Pancreas (tissue), 10 donors: ENCODE data around the gene SLC6A20. TPM values are rescaled to one million over a fixed set of nuclear protein-coding genes. Genes with fewer than 3 reads are reported as not detected.

ENCODE experiments used
- ATAC-seq, 4 donors: fragments of 200-7000 bp; cut with Tn5 transposase; one replicate each; pipeline versions ENCODE4 v1.8.0 to v1.9.1; 2020; ENCODE audit warnings: mild to moderate bottlenecking in 4 of 4, moderate library complexity in 4 of 4
- DNase-seq, 6 donors: peaks; one replicate each; pipeline ENCODE4 v3.0.0-alpha.2; 2020
- FAIRE-seq: peaks from 2 replicates; lab custom pipeline; 2012; peaks lifted over from hg19 to GRCh38; lab: Jason Lieb, UNC
- H3K27ac ChIP-seq, 4 donors: fragments of 200-600 bp; sonication (generic); 1 replicate in 3 of 4; 2 replicates in 1 of 4; pipeline versions ENCODE4 v1.5.0 to v1.8.0; 2020
- H3K27me3 ChIP-seq, 4 donors: fragments of 200-600 bp; one replicate each; pipeline ENCODE4 v1.8.0; 2021
- H3K36me3 ChIP-seq, 3 donors: fragments of 200-600 bp; sonication (generic) in 1 of 3; one replicate each; pipeline versions ENCODE4 v1.5.0 to v1.8.0; 2020 to 2021
- H3K4me1 ChIP-seq, 3 donors: fragments of 200-600 bp; one replicate each; pipeline ENCODE4 v1.8.0; 2021
- H3K4me3 ChIP-seq, 4 donors: fragments of 200-600 bp; sonication (generic) in 2 of 4; one replicate each; pipeline versions ENCODE4 v1.5.0 to v1.8.0; 2020 to 2021
- H3K9me3 ChIP-seq, 4 donors: fragments of 200-600 bp; one replicate each; pipeline ENCODE4 v1.8.0; 2021
- CTCF ChIP-seq, 4 donors: fragments of 200-600 bp; sonication (generic) in 3 of 4; IDR thresholded peaks; one replicate each; pipeline versions ENCODE4 v1.5.0 to v1.8.0; 2021; ENCODE audit warnings: antibody characterized with exemption in 4 of 4
- whole genome bisulfite sequencing, 2 donors: extraction: QIAGEN DNeasy Blood & Tissue Kit; methylation state at CpG; one replicate each; pipeline ENCODE4 v1.1.7; 2013; 5-methylcytosine and 5-hydroxymethylcytosine counted together
- intact Hi-C, 3 donors: fragments of 100-400 bp; cut with DNase I; formaldehyde crosslinking; loops; one replicate each; pipeline versions ENCODE4 v1.11.1 to v1.14.2; 2022
- polyA plus RNA-seq, 2 donors: library from polyadenylated mRNA; stranded (reverse); fragments of 200-250 nt; gene quantifications; one replicate each; pipeline ENCODE4 v1.2.3, GENCODE V29; 2013
- total RNA-seq, 6 donors: library from RNA; stranded (reverse); fragmentation: NEBNext Ultra II Directional in 4 of 6; extraction: Animal tissue kit (Norgen Biotek cat#: 25700) in 4 of 6; gene quantifications; one replicate each; pipeline versions ENCODE4 v1.2.1 to v1.2.4, GENCODE V29; 2021 to 2023
- donor health status: healthy with polysubstance abuse.
- donor health status: DM: no; HTN: no; CAD: no; lungs with moderate emphysema.
- donor health status: DM: no; HTN: no; CAD: no.
- donor health status: control.
- donor health status: control.
- donor health status: Bipolar disorder and iron deficiency.
- donor health status: DM: yes; HTN: yes; CAD: no.
- donor health status: DM: no; HTN: no; CAD: no.
- donor health status: DM: no; HTN: no; CAD: no.
- donor health status: DM: yes; HTN: yes; CAD: no.

SLC6A20 gene
- total and polyA plus RNA-seq, 8 donors = 3.1 to 11.3 (median 5.7) TPM

GRCh38 chr3:45841420-45841756, 45.1 kb upstream of the SLC6A20 start:
- no peaks in the 10 kb centered on the region for H3K36me3 ChIP-seq
- no peaks in the 10 kb centered on the region for H3K9me3 ChIP-seq
- peak in 1 of 6 donors; percentile 25 for DNase-seq
- H3K4me3 ChIP-seq = peak overlapping the region; percentile 78 to 98 (median 95)
- H3K27ac ChIP-seq = peak overlapping the region; percentile 43 to 62 (median 56)
- no peak for TF ChIP-seq CTCF (IDR thresholded peaks at IDR 0.05)
- intact Hi-C loops = no loop called here
- 0 to 1% methylated on average over 15 of the region's 15 CpGs for WGBS, 2 donors
- H3K27me3 ChIP-seq = no peaks in the 10 kb centered on the region
- no peak for FAIRE-seq
- H3K4me1 ChIP-seq = peaks cover 0 to 7% (median 0%) of the 10 kb centered on the region in 3 donors
- peak; percentile 33 to 67 (median 56) for ATAC-seq

- Histone ChIP-seq H3K9me3 (no peaks in the 10 kb centered on the region), H3K36me3 (peaks cover 0 to 21% (median 12%) of the 10 kb centered on the region in 3 donors), H3K27me3 (no peaks in the 10 kb centered on the region), H3K4me3 (no peak overlapping the region), H3K27ac (no peak overlapping the region), H3K4me1 (peaks cover 0 to 7% (median 0%) of the 10 kb centered on the region in 3 donors)
- FAIRE-seq (no peak), DNase-seq (no peak), ATAC-seq (no peak)
- WGBS, 2 donors = 96 to 97% methylated on average over 1 of the region's 1 CpG
- no peak for TF ChIP-seq CTCF (IDR thresholded peaks at IDR 0.05)
- intact Hi-C loops = no loop called here
Observed at GRCh38 chr3:45838466-45838865, 42.1 kb upstream of the SLC6A20 start.

GRCh38 chr3:45832699-45833098, 36.4 kb upstream of the SLC6A20 start:
- intact Hi-C loops = no loop called here

GRCh38 chr3:45830121-45830520, 33.8 kb upstream of the SLC6A20 start:
- intact Hi-C loops = no loop called here
- 84 to 94% methylated on average over 5 of the region's 5 CpGs for WGBS, 2 donors
- Histone ChIP-seq H3K36me3 (peaks cover 0 to 59% (median 20%) of the 10 kb centered on the region in 3 donors), H3K4me3 (no peak overlapping the region), H3K27me3 (no peaks in the 10 kb centered on the region), H3K27ac (no peak overlapping the region), H3K9me3 (no peaks in the 10 kb centered on the region), H3K4me1 (no peaks in the 10 kb centered on the region)
- FAIRE-seq (no peak), ATAC-seq (no peak), DNase-seq (no peak)
- no peak for TF ChIP-seq CTCF (IDR thresholded peaks at IDR 0.05)

More at GRCh38 chr3:45832699-45833098, 36.4 kb upstream of the SLC6A20 start:
- peaks cover 0 to 48% (median 20%) of the 10 kb centered on the region in 3 donors for H3K36me3 ChIP-seq
- H3K27me3 ChIP-seq = no peaks in the 10 kb centered on the region
- H3K4me1 ChIP-seq = no peaks in the 10 kb centered on the region
- no peak overlapping the region for H3K27ac ChIP-seq
- ATAC-seq (peak in 2 of 4 donors; percentile 32 to 44), DNase-seq (no peak), FAIRE-seq (no peak)
- H3K4me3 ChIP-seq = no peak overlapping the region
- no peaks in the 10 kb centered on the region for H3K9me3 ChIP-seq
- whole genome bisulfite sequencing, 2 donors = 90 to 91% methylated on average over 5 of the region's 5 CpGs
- TF ChIP-seq CTCF (IDR thresholded peaks at IDR 0.05) = no peak

GRCh38 chr3:45826908-45827307, 30.6 kb upstream of the SLC6A20 start:
- WGBS, 2 donors = 87 to 92% methylated on average over 3 of the region's 3 CpGs
- no peak for DNase-seq

More at GRCh38 chr3:45826908-45827307, 30.6 kb upstream of the SLC6A20 start:
- Histone ChIP-seq H3K27ac (no peak overlapping the region), H3K36me3 (peaks cover 0 to 34% (median 8%) of the 10 kb centered on the region in 3 donors), H3K9me3 (no peaks in the 10 kb centered on the region), H3K27me3 (no peaks in the 10 kb centered on the region), H3K4me1 (no peaks in the 10 kb centered on the region), H3K4me3 (no peak overlapping the region)
- intact Hi-C loops = no loop called here
- ATAC-seq = no peak
- no peak for TF ChIP-seq CTCF (IDR thresholded peaks at IDR 0.05)
- FAIRE-seq = no peak
